MG63 (cell line): Measurements from ENCODE around the gene EPB41L5. TPM values are rescaled to one million over a fixed set of nuclear protein-coding genes. Genes with fewer than 3 reads are reported as not detected.
"Not testable (repeated sequence)": the region's sequence is repeated elsewhere in the genome, so short reads cannot be mapped to it uniquely, and the experiment has no call there.

Source experiments
- DNase-seq: peaks from one replicate; pipeline ENCODE4 v3.0.0-alpha.2; 2020
- H3K27me3 ChIP-seq: fragments of 250-450 bp; sonication (Bioruptor Pico); 2 replicates; pipeline ENCODE4 v1.5.1; 2020; ENCODE audit warnings: mild to moderate bottlenecking, moderate library complexity
- H3K36me3 ChIP-seq: fragments of 250-450 bp; sonication (Bioruptor Pico); 2 replicates; pipeline ENCODE4 v1.5.1; 2020; ENCODE audit warnings: mild to moderate bottlenecking, moderate library complexity
- H3K4me3 ChIP-seq: fragments of 250-450 bp; sonication (Bioruptor Pico); 2 replicates; pipeline ENCODE4 v1.5.1; 2020; ENCODE audit warnings: mild to moderate bottlenecking, moderate library complexity
- H3K9me3 ChIP-seq: fragments of 250-450 bp; sonication (Bioruptor Pico); 2 replicates; pipeline ENCODE4 v1.5.1; 2020; ENCODE audit warnings: mild to moderate bottlenecking, moderate library complexity
- total RNA-seq: library from RNA; depleted of rRNA; stranded (reverse); fragments of >200 nt; shearing (Covaris generic); gene quantifications from 2 replicates; pipeline ENCODE4 v1.2.3, GENCODE V29; 2014; ENCODE audit warnings: low replicate concordance; rRNA removed

EPB41L5 gene
- 9.8 and 11.8 TPM in 2 replicates for total RNA-seq

GRCh38 chr2:120012771-120013596 lies at the start of gene EPB41L5:
Gene EPB41L5 (plus strand): TSS chr2:120013077. CDS start chr2:120019085, 6,008 bp downstream.
- peak; percentile 93 for DNase-seq
- Histone ChIP-seq H3K9me3 (no peaks in the 10 kb centered on the region), H3K27me3 (no peaks in the 10 kb centered on the region), H3K4me3 (peak within 1 kb of the TSS; percentile 78), H3K36me3 (no peaks in the 10 kb centered on the region)

- DNase-seq, result no peak
- no peaks in the 10 kb centered on the region for H3K36me3 ChIP-seq
- no peak overlapping the region for H3K4me3 ChIP-seq
- H3K9me3 ChIP-seq, result no peaks in the 10 kb centered on the region
- no peaks in the 10 kb centered on the region for H3K27me3 ChIP-seq
Measured at GRCh38 chr2:119981896-119982295, 31.0 kb upstream of the EPB41L5 start.

- DNase-seq, result no peak
- no peaks in the 10 kb centered on the region for H3K9me3 ChIP-seq
- H3K27me3 ChIP-seq, result no peaks in the 10 kb centered on the region
- H3K4me3 ChIP-seq, result no peak overlapping the region
- H3K36me3 ChIP-seq, result no peaks in the 10 kb centered on the region
Measured at GRCh38 chr2:119982506-119982905, 30.4 kb upstream of the EPB41L5 start.

- DNase-seq, result no peak
- Histone ChIP-seq H3K4me3 (no peak overlapping the region), H3K9me3 (no peaks in the 10 kb centered on the region), H3K27me3 (no peaks in the 10 kb centered on the region), H3K36me3 (no peaks in the 10 kb centered on the region)
Measured at GRCh38 chr2:119983108-119983507, 29.8 kb upstream of the EPB41L5 start.

- no peaks in the 10 kb centered on the region for H3K27me3 ChIP-seq
- DNase-seq, result no peak
- H3K9me3 ChIP-seq, result no peaks in the 10 kb centered on the region
- no peaks in the 10 kb centered on the region for H3K36me3 ChIP-seq
- no peak overlapping the region for H3K4me3 ChIP-seq
Measured at GRCh38 chr2:119996148-119996547, 16.7 kb upstream of the EPB41L5 start.

GRCh38 chr2:119996896-119997891 lies 15.7 kb upstream of the EPB41L5 start:
- H3K4me3 ChIP-seq, H3K36me3 ChIP-seq, H3K27me3 ChIP-seq, DNase-seq, H3K9me3 ChIP-seq: not testable (repeated sequence)

GRCh38 chr2:120001471-120001870 lies 11.4 kb upstream of the EPB41L5 start:
- Histone ChIP-seq H3K9me3 (no peaks in the 10 kb centered on the region), H3K4me3 (no peak overlapping the region), H3K36me3 (no peaks in the 10 kb centered on the region), H3K27me3 (no peaks in the 10 kb centered on the region)
- no peak for DNase-seq

GRCh38 chr2:120004254-120004653 lies 8.6 kb upstream of the EPB41L5 start:
- Histone ChIP-seq H3K9me3 (no peaks in the 10 kb centered on the region), H3K4me3 (no peak overlapping the region), H3K36me3 (no peaks in the 10 kb centered on the region), H3K27me3 (no peaks in the 10 kb centered on the region)
- DNase-seq, result no peak

- Histone ChIP-seq H3K9me3 (no peaks in the 10 kb centered on the region), H3K27me3 (no peaks in the 10 kb centered on the region), H3K4me3 (no peak overlapping the region), H3K36me3 (no peaks in the 10 kb centered on the region)
- DNase-seq, result no peak
Measured at GRCh38 chr2:120005834-120006521, 6.9 kb upstream of the EPB41L5 start.

- Histone ChIP-seq H3K4me3 (no peak overlapping the region), H3K36me3 (no peaks in the 10 kb centered on the region), H3K27me3 (no peaks in the 10 kb centered on the region), H3K9me3 (no peaks in the 10 kb centered on the region)
- DNase-seq, result no peak
Measured at GRCh38 chr2:120007851-120008250, 5.0 kb upstream of the EPB41L5 start.

- Histone ChIP-seq H3K9me3 (no peaks in the 10 kb centered on the region), H3K36me3 (no peaks in the 10 kb centered on the region), H3K27me3 (no peaks in the 10 kb centered on the region), H3K4me3 (peak overlapping the region; percentile 78)
- no peak for DNase-seq
Measured at GRCh38 chr2:120012363-120012762, 514 bp upstream of the EPB41L5 start.

GRCh38 chr2:120013597-120014223 lies 833 bp downstream of the EPB41L5 start:
- Histone ChIP-seq H3K27me3 (no peaks in the 10 kb centered on the region), H3K9me3 (no peaks in the 10 kb centered on the region), H3K4me3 (peak overlapping the region; percentile 78), H3K36me3 (no peaks in the 10 kb centered on the region)
- no peak for DNase-seq

GRCh38 chr2:120014226-120014980 lies 1.5 kb downstream of the EPB41L5 start:
- H3K36me3 ChIP-seq, result no peaks in the 10 kb centered on the region
- no peak for DNase-seq
- no peaks in the 10 kb centered on the region for H3K9me3 ChIP-seq
- no peaks in the 10 kb centered on the region for H3K27me3 ChIP-seq
- peak overlapping the region; percentile 78; the same call in 1 of the 2 replicates for H3K4me3 ChIP-seq

- Histone ChIP-seq H3K4me3 (no peak overlapping the region), H3K27me3 (no peaks in the 10 kb centered on the region), H3K36me3 (no peaks in the 10 kb centered on the region), H3K9me3 (no peaks in the 10 kb centered on the region)
- no peak for DNase-seq
Measured at GRCh38 chr2:120016800-120017199, 3.9 kb downstream of the EPB41L5 start.

GRCh38 chr2:120017201-120017600 lies 4.3 kb downstream of the EPB41L5 start:
- Histone ChIP-seq H3K9me3 (no peaks in the 10 kb centered on the region), H3K36me3 (no peaks in the 10 kb centered on the region), H3K27me3 (no peaks in the 10 kb centered on the region), H3K4me3 (no peak overlapping the region)
- no peak for DNase-seq

GRCh38 chr2:120018549-120018948 lies 5.7 kb downstream of the EPB41L5 start:
- H3K9me3 ChIP-seq, result 0 out of 2 replicates have a peak, but pooled peaks cover 3% of the 10 kb centered on the region
- no peaks in the 10 kb centered on the region for H3K27me3 ChIP-seq
- no peak overlapping the region for H3K4me3 ChIP-seq
- no peak for DNase-seq
- no peaks in the 10 kb centered on the region for H3K36me3 ChIP-seq
